DMS53 (cell line): ENCODE results near the gene CAMP.
A peak's percentile ranks its signal among the peaks of the same experiment; 100 is the strongest.
"Not testable (repeated sequence)": the region's sequence is repeated elsewhere in the genome, so short reads cannot be mapped to it uniquely, and the experiment has no call there.

Experiments used
- DNase-seq: peaks from one replicate; lab custom pipeline; 2025; lab: John Stamatoyannopoulos, UW

Gene CAMP

GRCh38 chr3:48258530-48258929 lies 35.2 kb downstream of the CAMP start:
- DNase-seq, result no peak

DNA sequence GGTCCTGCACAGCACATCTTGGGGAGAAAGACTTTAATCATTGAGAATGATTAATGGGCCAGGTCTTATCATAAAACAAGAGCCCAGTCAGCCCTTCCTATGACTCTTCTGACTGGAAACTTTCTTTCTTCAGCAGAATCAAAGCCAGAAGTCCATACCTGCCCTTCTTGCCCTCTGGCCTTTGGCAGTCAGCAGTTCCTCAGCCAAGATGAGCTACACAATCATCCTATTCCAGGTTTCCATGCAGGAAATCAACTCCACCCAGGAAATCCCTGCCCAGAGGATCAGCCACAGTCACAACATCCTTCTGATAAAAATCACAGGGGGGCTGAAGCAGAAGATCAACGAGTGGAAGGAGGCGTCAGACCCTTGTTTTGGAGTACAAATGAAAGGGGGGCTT lies 44.5 kb downstream of the CAMP start:
- no peak for DNase-seq

DNA sequence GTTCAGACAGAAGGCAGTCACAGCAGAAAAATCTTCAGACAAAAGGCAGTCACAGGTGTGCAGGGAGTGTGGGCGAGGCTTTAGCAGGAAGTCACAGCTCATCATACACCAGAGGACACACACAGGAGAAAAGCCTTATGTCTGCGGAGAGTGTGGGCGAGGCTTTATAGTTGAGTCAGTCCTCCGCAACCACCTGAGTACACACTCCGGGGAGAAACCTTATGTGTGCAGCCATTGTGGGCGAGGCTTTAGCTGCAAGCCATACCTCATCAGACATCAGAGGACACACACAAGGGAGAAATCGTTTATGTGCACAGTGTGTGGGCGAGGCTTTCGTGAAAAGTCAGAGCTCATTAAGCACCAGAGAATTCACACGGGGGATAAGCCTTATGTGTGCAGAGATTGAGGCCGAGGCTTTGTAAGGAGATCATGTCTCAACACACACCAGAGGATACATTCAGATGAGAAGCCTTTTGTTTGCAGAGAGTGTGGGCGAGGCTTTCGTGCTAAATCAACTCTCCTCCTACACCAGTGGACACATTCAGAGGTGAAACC lies 45.2 kb downstream of the CAMP start:
- peak; percentile 86 for DNase-seq

GRCh38 chr3:48268936-48269561 lies 45.8 kb downstream of the CAMP start:
- peak; percentile 67 for DNase-seq

DNA sequence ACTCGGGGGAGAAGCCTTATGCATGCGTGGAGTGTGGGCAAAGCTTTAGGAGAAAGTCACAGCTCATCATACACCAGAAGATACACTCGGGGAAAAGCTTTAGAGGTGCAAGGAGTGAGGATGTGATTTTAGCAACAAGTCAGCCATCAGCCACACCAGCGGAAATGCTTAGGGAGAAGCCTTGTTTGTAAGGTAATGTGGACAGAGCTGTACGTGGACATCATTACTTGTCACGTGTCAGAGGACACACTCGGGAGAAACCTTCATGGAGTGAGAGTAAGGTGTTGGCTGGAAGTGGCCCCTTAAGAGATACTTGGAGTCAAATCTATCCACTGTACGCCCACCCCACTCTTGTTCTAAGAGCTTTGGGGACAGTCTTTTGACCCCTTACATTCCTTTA lies 46.3 kb downstream of the CAMP start:
- peak; percentile 26 for DNase-seq

GRCh38 chr3:48270306-48270705 lies 47.0 kb downstream of the CAMP start:
- DNase-seq, result no peak

- not testable (repeated sequence) for DNase-seq
These were observed 47.9 kb downstream of the CAMP start for GRCh38 chr3:48271223-48271622.

DNA sequence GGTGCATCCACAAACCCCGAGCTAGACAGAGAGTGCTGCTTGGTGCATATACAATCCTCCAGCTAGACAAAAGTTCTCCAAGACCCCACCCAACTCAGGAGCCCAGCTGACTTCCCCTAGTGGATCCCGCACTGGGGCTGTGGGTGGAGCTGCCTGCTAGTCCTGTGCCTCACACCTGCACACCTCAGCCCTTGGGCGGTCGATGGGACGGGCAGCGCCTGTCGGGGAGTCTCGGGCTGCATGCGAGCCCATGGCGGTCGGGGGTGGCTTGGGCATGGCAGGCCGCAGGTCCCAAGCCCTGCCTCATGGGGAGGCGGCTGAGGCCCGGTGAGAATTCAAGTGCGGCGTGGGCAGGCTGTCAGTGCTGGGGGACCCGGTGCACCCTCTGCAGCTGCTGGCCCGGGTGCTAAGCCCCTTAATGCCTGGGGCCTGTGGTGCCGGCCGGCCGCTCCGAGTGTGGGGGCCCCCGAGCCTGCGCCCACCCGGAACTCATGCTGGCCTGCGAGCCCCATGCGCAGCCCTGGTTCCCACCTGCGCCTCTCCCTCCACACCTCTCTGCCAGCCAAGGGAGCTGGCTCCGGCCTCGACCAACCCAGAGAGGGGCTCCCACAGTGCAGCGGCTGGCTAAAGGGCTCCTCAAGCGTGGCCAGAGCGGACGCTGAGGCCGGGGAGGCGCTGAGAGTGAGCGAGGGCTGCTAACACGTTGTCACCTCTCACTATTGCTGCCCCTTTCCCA lies 48.6 kb downstream of the CAMP start:
- no peak for DNase-seq

- peak; percentile 53 for DNase-seq
These were observed 50.4 kb downstream of the CAMP start for GRCh38 chr3:48273594-48274211.

DNA sequence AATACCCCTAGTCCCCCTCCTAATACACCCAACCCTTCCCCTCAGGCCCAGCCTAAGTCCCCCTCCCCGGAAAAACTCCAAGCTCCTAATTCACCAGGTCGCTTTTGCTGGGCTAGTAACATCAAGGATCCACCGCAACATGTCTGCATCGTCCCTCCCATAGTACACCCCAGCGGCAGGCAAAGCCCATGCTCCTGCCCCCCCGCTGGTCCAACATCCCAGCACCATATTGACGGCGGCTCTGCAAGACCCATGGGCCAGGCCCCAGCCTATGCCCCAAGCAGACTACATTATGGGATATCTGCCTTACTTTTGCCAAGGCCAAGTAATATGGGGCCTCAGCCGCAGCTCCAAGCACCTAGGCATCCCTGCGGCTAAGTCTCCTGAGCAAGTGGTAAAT lies 51.2 kb downstream of the CAMP start:
- no peak for DNase-seq
